Stimulated activated CD8-positive, alpha-beta memory T cell treated with anti-CD3 and anti-CD28 coated beads, Interleukin-15, amount 100 ng/mL, for 24 hours (primary cell): Measurements from ENCODE around the gene SHQ1.

Experiments
- DNase-seq: peaks from one replicate; pipeline ENCODE4 v3.0.0-alpha.2; 2020; ENCODE audit warnings: low read depth

The SHQ1 gene

DNA sequence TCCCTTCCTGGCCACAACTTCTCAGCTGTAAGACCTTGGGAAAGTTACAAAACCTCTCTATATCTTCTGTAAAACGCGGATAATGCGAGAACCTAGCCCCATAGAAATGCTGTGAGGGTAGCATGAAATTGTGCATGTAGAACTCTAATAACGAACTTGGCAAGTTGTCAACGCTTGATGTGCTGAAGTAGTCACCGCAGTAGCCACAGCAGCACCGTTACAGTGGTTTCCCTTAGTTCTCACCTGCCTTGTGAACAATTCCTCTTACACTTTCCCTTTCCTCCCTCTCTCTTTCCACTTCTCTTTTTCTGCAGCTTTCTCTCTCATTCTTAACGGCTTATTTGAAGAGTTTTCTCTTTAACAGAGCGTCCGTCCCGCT lies 447 bp upstream of the SHQ1 start:
- no peak for DNase-seq

DNA sequence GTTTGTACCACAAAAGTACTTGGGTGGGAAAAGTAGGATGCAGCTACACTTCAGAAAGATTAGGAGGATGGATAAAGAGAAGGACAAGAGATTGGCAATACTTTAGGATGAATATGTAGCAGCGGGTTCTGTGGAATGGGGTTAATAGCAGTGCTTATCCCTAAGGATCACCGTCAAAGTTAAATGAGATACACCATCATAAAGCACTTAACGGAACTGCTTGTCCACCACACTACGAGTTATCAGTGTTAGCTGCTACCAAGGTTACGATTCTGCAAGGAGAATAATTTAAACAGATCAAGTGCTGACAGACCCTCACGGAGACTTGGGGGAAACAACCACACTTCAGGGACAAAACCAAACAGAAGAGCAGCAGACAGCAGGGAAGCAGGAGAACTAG lies 963 bp downstream of the SHQ1 start:
- no peak for DNase-seq

GRCh38 chr3:72846166-72846565 lies 2.1 kb downstream of the SHQ1 start:
- no peak for DNase-seq

DNA sequence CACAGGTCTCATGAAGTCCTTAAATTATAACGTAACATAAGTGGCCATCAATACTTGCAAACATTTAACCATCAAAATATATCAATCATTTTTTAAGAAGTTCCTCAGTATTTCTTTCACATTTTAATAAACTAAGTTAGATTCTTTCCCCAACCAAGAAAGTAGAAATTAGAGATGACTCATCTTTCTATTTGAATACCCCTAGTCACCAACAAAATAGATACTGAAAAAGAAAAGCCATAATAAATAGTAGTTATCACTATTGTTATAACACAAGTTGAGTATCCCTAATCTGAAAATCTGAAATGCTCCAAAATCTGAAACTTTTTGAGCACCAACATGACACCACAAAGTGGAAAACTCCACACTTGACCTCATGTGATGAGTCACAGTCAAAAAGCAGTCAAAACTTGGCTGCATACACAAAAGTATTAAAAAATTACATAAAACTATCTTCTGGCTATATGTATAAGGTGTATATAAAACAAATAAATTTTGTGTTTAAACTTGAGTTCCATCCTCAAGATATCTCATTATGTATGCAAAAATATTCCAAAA lies 3.7 kb downstream of the SHQ1 start:
- DNase-seq = no peak

DNA sequence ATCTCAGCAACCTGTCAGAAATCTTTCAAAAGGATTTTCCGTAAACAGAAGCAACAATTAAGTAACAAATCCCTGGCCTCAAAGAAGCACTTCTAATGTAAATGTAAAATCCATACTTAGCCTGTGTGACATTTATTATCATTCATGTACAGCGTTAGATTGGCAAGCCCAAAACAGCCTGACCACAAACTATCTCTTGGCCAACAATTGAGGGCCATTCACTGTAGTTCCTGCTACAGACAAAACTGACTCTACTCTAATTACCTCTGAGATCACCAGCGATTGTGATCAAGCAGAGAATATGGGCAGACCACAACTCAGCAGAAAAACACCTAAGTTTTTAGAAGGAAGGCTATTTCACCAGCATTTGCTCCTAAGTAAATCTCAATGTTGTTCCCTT lies 9.2 kb downstream of the SHQ1 start:
- no peak for DNase-seq

GRCh38 chr3:72836923-72837322 lies 11.3 kb downstream of the SHQ1 start:
- no peak for DNase-seq

GRCh38 chr3:72836416-72836815 lies 11.8 kb downstream of the SHQ1 start:
- DNase-seq = no peak

GRCh38 chr3:72830452-72831223 lies 17.6 kb downstream of the SHQ1 start:
- DNase-seq = no peak

- DNase-seq = no peak
These were observed 18.5 kb downstream of the SHQ1 start for GRCh38 chr3:72829701-72830100.

GRCh38 chr3:72821161-72821781 lies 27.0 kb downstream of the SHQ1 start:
- no peak for DNase-seq

DNA sequence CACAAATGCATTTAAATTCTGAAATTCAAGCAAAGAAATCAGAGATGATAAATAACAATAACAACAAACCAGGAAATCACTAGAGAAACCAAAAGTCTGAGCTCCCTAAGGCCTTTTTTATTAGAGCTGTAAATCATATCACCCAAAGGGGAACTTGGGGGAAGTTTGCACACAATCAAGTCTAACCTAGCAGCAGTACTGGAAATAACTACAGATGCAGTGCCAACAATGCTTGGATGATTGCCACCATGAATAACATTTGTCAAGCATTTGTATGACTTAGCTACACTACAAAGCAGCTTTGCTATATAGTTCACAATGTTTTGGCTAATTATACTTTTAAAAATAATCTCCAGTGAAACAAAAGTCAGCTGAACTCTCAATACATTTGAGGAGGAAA lies 27.8 kb downstream of the SHQ1 start:
- DNase-seq = no peak

GRCh38 chr3:72818905-72819304 lies 29.3 kb downstream of the SHQ1 start:
- no peak for DNase-seq

DNA sequence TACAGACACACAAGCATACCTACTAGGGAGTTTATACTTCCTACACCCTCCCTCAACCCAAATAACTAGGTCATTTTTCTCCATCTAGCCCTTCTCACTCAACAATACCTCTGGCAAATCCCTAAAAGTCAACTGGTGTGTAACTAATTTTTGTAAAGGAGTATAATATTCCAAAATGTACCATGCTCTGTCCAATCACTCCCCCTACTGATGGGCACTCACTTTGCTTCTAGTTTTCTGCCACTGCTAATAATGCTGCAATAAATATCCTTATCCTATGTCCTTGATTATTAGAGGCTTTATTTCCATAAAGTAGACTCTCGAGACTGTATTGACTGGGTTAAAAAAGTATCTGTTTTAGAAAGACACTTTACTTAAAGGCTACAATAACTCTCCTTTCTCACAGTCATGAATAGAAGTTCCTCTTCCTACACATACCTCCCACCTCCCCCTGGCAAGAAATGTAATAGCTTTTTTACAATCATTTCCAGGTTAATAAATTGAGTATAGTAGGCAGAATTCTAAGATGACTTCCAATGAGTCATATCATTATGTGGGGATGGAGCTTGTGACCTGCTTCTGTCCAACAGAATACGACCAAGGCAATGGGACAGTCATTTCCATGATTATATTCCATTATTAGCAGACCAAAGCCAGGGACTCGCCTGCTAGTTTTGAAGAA lies 30.0 kb downstream of the SHQ1 start:
- no peak for DNase-seq

GRCh38 chr3:72816862-72817355 lies 31.3 kb downstream of the SHQ1 start:
- DNase-seq = no peak

DNA sequence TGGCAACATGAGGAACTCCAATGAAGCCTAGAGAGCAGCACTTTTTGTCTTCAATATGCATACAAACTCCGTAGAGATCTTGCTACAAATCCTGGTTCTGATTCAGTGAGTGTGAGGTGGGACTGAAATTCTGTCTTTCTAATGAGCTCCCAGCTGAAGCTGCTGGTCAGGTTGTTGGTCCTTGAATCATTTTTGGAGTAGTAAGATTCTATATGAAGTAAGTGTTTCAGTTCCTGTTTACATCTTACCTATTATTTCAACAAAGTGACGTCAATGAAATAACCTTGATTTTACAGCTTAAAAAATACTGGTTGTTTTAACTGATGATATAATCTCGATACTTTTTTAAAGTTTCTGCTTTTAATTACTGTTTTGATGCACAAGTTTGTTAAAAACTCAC lies 33.9 kb downstream of the SHQ1 start:
- no peak for DNase-seq

DNA sequence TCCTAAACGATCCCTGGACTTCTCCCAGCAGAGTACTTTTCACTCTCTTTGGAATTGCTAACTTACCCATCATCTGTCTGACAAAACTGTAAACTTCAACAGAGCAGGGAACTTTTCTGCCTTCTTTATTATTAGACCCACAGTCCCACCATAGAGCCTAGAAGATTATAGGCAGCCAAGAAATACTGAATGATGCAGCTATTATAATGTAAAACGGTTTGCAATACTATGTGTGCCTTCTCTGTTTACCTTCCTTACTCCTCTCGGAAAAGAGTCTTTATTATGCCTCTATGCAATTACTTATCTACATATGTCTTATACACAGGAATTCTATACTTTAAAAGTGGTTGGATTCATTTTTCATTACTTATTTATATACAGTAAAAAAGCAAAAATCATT lies 36.0 kb downstream of the SHQ1 start:
- DNase-seq = no peak

- no peak for DNase-seq
These were observed 36.7 kb downstream of the SHQ1 start for GRCh38 chr3:72811571-72811970.

GRCh38 chr3:72810659-72811434 lies 37.4 kb downstream of the SHQ1 start:
- no peak for DNase-seq

DNA sequence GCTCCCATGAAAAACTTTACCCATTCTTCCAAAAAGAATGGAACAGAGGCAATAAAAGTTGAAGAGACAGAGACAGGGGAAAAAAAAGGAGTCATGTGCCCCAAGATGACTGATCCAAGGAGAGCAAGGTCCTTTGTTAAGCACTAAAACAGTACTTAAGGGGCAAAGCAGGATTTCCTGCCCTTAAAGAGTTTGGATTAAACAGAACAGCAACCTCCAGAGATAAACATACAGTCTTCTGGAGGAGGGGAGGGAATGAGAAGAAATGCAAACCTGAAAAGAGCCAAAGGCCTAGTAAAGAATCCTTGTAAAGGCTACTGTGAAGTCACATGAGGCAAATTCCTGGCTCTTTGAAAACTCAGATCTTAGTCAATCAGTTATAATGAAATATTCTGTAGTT lies 38.2 kb downstream of the SHQ1 start:
- no peak for DNase-seq

DNA sequence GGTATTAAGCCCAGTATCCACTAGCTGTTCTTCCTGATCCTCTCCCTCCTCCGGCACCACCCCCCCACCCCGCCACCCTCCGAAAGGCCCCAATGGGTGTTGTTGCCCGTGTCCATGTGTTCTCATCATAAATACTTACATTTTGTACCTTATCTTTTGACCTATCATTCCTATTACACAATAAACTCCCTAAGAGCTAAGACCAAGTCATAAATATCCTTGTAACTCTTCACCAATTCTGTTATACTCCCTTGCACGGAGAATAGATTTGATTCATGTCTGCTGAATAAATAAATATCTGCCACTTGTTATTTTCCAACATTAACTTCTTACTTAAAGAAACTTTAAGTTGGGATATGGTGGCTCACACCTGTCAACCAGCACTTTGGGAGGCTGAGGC lies 43.9 kb downstream of the SHQ1 start:
- DNase-seq = no peak

GRCh38 chr3:72803573-72803972 lies 44.7 kb downstream of the SHQ1 start:
- DNase-seq = no peak

- no peak for DNase-seq
These were observed 46.2 kb downstream of the SHQ1 start for GRCh38 chr3:72802001-72802400.
